H1 (cell line): ENCODE measurements around the gene CDK5. TPM values are rescaled to one million over a fixed set of nuclear protein-coding genes. Genes with fewer than 3 reads are reported as not detected.

Experiments used
- EGR1 ChIP-seq: IDR thresholded peaks from 2 replicates; pipeline ENCODE4 v1.6.1; 2011; ENCODE audit warnings: low read depth, low read length, borderline replicate concordance
- FOSL1 ChIP-seq: IDR thresholded peaks from 2 replicates; pipeline ENCODE4 v1.6.1; 2011; ENCODE audit warnings: mild to moderate bottlenecking, low read depth, low read length, moderate library complexity; ENCODE audit not compliant: insufficient read depth
- GTF2F1 ChIP-seq: IDR thresholded peaks from 2 replicates; pipeline ENCODE4 v1.6.1; 2012; ENCODE audit warnings: low read depth, low read length, improper control_type of control experiment, borderline replicate concordance
- POLR2A ChIP-seq, 2 experiments: IDR thresholded peaks; 1 replicate in 1 of 2; 2 replicates in 1 of 2; pipeline ENCODE4 v1.6.1; 2011; ENCODE audit warnings: low read depth in 2 of 2, low read length in 2 of 2, mild to moderate bottlenecking in 2 of 2; ENCODE audit errors: control extremely low read depth in 1 of 2
- RBBP5 ChIP-seq: IDR thresholded peaks from 2 replicates; pipeline ENCODE4 v1.7.1; 2012; ENCODE audit warnings: low read depth, mild to moderate bottlenecking, inconsistent platforms, low read length, moderate library complexity, borderline replicate concordance
- polyA plus RNA-seq, 7 experiments: library from polyadenylated mRNA; depleted of rRNA in 3 of 7; stranded (reverse) in 5 of 7; unstranded in 2 of 7; fragments of >200 nt in 5 of 7; fragments of 200-250 nt in 2 of 7; gene quantifications; 1 replicate in 5 of 7; 2 replicates in 1 of 7; 4 replicates in 1 of 7; pipeline versions ENCODE4 v1.2.1 to v1.2.3, GENCODE V29; 2011 to 2013; ENCODE audit warnings: missing spikeins in 2 of 7, mixed read lengths in 2 of 7
- total RNA-seq: library from RNA; stranded (reverse); fragmentation: NEBNext Ultra II Directional; extraction: Animal tissue kit (Norgen Biotek cat#: 25700); gene quantifications from 2 replicates; pipeline ENCODE4 v1.2.1, GENCODE V29; 2021
- TF ChIP-seq, protein P1 (sequence below): IDR thresholded peaks from 2 replicates; pipeline ENCODE4 v1.6.1; 2012; ENCODE audit warnings: inconsistent platforms

The CDK5 gene
- total and polyA plus RNA-seq, 2 of the 8 experiments (the other 6 are each of a cell fraction or from before 2014, with no cell fraction given) = 22.8 to 37.2 TPM

DNA sequence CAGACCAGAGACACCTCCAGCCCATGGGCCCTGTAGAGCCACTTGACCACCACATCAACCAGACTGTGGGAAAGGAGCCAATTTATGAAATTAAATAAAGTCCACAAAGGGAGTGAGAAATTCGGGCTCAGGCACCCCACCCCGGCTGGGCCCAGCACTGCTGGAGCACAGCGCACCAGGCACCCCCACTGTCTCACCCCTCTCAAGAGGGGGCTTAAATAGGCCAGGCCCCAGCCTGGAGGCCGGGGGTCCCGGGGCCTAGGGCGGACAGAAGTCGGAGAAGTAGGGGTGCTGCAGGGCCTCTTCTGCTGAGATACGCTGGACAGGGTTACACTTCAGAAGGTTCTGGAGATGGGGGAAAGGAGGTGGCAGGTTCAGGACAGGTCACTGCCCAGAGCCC, 3.9 kb downstream of the CDK5 start (continued):
- TF ChIP-seq, protein P1, sequence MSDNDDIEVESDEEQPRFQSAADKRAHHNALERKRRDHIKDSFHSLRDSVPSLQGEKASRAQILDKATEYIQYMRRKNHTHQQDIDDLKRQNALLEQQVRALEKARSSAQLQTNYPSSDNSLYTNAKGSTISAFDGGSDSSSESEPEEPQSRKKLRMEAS = no peak
- TF ChIP-seq RBBP5 = no peak
- no peak for TF ChIP-seq EGR1
- no peak for TF ChIP-seq GTF2F1
- TF ChIP-seq FOSL1 = no peak
- no peak for TF ChIP-seq POLR2A (IDR thresholded peaks at IDR 0.05; ENCODE audit: control extremely low read depth in 1 of 2, low read depth in 2 of 2, low read length in 2 of 2)
